Esophagus squamous epithelium (tissue), 4 donors: ENCODE results near the gene AGBL5.

ENCODE experiments used
- CTCF ChIP-seq, 6 experiments: fragments of 450-650 bp in 4 of 6; fragments of 200-600 bp in 2 of 6; sonication (generic) in 2 of 6; IDR thresholded peaks; one replicate each; pipeline ENCODE4 v1.5.1; 2016 to 2019; ENCODE audit warnings: antibody characterized with exemption in 6 of 6, mild to moderate bottlenecking in 4 of 6, moderate library complexity in 4 of 6
- POLR2A ChIP-seq, 4 donors: fragments of 450-650 bp; IDR thresholded peaks; one replicate each; pipeline ENCODE4 v1.6.1; 2017; ENCODE audit warnings: antibody characterized with exemption in 4 of 4, mild to moderate bottlenecking in 4 of 4, moderate library complexity in 3 of 4

DNA sequence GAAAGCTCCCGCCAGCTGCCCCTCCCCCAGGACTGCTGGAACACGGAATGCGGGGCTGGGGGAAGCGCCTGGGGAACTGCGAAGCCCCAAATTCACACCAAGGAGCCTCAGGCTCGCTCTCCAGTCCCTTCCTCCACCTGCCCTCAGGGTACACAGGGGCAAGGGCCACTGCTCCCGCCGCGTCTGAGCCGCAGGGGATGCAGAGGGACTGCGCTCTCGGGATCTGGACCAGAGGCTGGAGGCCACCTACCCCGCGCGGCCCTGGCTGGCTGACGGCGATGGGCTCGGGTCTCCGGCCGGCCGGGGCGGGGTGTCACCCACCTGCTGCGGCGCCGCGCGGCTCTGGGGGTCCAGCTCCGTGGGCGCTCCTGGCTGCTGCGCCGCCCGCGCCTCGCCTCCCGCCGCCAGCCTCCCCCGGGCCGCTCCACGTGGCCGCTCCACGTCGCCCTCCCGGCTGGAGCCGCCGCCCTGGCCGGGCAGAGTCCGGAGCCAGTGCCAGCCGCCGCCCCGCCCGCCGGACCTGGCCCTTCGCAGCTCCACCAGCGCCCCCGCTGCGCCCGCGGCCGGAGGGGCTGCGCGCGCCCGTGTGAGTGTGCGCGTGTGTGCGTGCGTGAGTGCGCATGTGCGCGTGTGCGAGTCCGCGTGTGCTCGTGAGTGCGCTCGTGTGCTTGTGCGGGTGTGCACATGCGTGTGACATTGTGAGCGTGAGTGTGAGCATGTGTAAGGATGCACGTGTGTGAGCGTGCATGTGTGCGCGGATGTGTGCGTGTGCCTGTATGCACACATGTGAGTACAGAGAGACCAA lies 67.3 kb downstream of the AGBL5 start, which contains the start of gene CGREF1:
- no peak for TF ChIP-seq CTCF (IDR thresholded peaks at IDR 0.05)
- TF ChIP-seq POLR2A (IDR thresholded peaks at IDR 0.05), result no peak
